GM19099 (cell line): Measurements from ENCODE around the gene ZNF8.

Source experiments
- POLR2A ChIP-seq: IDR thresholded peaks from 3 replicates; pipeline ENCODE4 v1.6.1; 2011; ENCODE audit warnings: low read depth; ENCODE audit not compliant: insufficient read length; ENCODE audit errors: extremely low read depth

ZNF8 gene

DNA sequence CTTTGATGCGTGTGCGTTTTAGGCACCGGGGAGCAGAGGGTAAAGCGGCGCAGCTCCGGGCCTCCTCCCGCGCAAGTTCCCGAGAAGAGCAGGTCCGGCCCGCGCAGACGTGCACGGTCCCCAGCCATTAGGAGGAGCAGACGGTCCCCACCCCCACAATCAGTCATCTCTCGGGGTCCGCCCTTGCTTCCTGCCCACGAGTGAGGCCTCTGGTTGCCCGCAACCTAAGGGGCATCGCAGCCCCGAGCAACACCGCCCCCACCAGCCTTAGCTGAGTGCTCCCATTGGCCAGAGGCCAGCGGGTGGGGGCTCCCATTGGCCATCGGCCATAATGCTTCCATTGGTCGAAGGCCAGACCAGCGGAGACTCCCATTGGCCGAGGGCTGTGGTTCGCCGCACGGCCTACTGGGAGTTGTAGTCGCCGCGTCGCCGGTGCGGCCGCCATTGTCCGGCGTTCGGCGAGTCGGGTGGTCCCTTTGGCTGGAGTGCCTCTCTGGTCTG is at the start of gene ZNF8:
TSS of gene ZNF8 (plus strand) at position 415 of the 501 bp plus-strand sequence. CDS start 127 bp downstream, outside the sequence.
- TF ChIP-seq POLR2A = peak; percentile 84

DNA sequence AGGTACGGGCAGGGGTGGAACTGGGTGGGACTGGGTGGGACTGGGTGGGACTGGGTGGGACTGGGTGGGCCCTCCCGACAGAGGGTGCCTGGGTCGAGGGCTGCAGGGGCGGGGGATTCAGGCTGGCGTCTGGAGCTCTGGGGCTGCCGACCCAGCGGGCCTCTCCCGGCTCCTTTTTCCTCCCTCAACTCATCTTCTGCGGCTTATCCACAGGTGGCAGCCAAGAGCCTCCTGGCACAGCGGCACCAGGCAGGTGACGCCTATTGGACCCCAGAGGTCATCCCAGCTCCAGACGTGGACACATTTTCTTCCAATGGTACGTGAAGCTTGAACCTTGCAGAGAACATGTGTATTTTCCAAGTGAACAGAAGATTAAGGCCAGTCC is 49.5 kb upstream of the ZNF8 start:
- no peak for TF ChIP-seq POLR2A

DNA sequence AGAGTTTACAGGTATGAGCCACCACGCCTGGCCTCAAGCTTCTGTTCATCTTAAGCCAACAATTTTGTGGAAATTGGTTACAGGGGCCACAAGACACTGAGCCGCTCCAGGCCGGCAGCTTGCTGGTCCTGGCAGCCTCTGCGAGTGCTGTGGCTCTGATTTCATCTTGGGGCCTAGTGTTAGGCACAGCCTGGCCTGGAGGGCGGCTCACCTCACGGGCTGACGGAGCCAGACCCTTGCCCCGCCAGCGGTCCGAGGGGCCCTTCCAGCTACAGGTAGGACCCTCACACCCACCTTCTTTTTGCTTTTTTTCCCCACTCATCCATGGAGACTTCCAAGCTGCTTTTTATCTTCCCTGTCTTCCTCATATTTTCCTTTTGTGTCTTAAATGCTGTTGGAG is 41.4 kb upstream of the ZNF8 start:
- TF ChIP-seq POLR2A = no peak

DNA sequence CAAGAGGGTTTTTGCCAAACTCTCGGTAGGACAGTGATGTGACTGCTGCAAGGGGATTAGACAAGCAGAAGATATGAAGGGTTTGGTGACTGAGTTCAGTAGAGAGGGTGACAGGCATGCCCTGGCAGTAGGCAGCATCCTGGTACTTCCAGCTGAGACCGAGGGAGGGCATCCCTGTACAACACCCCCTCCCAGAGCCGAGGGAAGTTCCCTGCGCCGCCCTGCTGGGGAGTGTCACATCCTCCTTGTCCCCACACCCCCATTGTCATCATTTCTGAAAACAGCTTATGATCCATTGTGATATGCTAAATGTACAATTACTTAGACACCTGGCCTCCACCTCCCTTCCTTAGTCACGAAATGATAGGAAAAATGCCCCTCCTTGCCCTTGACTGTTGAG is 35.4 kb upstream of the ZNF8 start:
- no peak for TF ChIP-seq POLR2A

DNA sequence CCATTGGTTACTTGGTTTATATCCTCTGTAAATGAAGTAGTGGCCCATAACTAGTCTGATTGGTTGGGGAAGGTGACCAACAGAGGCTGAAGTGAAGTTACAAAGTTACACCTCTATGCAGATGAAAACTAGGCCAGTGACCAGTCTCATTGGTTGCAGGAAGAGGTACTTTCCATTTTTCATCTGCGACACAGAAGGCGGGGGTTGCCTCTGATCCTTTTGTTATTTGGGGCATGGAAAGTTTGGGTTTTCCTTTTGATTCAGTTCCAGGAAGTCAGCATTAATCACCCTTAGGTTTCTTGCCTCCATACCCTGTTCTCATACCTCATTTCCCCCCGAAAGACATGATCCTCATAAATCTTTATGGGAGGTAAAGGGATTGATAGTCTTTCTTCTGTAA is 29.9 kb upstream of the ZNF8 start:
- TF ChIP-seq POLR2A = no peak

DNA sequence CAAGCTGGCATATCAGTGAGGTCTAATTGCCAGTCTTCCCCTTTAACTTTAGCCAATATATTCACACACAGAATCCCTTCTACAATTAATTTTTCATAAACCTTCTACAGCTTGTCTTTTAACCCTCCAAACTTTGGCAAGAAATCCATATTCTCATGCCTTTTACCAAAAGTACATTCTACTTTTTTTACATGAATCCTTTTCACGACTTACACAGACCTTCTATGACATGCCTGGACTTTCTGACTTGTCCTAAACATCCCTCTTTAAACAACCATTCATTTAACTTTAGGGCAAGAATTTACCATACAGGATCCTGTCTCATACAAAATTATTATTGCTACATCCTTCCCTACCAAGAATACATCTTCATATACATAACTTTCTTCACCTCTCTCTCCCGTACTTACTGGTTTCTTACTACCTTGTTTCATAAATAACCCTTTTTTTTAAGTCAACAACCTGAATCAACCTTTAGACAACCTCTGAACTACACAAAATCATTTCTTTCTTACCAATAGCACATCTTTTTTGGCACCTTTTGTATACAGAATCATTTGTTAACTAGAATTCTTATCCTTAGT is 26.6 kb upstream of the ZNF8 start:
- TF ChIP-seq POLR2A = no peak

DNA sequence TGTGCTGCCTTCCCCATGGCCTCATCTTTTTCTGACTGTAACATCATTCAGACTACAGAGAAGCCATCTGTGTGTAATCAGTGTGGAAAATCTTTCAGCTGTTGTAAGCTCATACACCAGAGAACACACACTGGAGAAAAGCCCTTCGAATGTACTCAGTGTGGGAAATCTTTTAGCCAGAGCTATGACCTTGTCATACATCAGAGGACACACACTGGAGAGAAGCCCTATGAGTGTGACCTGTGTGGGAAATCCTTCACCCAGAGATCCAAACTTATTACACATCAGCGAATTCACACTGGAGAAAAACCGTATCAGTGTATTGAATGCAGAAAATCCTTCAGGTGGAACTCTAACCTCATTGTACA is 17.2 kb upstream of the ZNF8 start:
- no peak for TF ChIP-seq POLR2A

DNA sequence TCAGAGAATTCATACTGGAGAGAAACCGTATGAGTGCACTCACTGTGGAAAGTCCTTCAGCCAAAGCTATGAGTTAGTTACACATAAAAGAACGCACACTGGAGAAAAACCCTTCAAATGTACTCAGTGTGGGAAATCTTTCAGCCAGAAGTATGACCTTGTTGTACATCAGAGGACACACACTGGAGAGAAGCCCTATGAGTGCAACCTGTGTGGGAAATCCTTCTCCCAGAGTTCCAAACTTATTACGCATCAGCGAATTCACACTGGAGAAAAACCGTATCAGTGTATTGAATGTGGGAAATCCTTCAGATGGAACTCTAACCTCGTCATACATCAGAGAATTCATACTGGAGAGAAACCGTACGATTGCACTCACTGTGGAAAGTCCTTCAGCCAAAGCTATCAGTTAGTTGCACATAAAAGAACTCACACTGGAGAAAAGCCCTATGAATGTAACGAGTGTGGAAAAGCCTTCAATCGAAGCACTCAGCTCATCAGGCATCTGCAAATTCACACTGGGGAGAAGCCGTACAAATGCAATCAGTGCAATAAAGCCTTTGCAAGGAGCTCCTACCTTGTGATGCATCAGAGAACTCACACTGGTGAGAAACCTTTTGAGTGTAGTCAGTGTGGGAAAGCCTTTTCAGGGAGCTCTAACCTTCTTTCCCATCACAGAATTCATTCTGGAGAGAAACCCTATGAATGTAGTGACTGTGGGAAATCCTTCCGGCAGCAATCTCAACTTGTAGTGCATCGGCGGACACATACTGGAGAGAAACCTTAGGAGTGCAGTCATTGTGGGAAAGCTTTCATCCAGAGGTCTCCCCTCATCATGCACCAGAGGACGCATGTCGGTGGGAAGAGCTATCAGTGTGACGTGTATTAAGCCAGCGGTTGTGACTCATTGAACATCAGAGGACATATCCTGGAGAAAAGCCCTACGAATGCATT is 16.5 kb upstream of the ZNF8 start:
- TF ChIP-seq POLR2A = no peak

DNA sequence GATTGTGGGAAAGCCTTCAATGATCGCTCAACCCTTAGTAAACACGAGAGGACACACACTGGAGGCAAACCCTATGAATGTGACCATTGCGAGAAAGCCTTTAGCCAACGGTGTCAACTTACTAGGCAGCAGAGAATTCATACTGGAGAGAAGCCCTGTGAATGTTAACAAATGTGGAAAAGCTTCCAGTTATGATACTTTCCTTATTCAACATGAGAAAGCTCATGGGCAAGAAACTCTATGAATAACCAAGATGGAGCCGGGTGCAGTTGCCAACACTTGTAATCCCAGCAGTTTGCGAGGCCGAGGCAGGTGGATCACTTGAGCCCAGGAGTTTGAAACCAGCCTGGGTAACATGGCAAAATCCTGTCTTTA is 15.8 kb upstream of the ZNF8 start:
- no peak for TF ChIP-seq POLR2A

DNA sequence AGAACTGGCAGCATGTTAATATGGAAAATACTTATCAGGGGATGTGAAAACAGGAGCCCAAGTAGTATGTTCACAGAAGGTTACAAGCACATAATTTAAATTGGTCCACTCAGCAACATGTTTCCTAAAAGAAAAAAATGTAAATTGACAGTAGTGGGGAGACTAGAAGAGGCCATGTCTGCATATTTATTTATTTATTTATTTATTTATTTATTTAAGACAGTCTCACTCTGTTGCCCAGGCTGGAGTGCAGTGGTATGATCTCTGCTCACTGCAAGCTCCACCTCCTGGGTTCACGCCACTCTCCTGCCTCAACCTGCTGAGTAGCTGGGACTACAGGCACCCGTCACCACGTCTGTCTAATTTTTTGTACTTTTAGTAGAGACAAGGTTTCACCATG is 13.7 kb upstream of the ZNF8 start:
- TF ChIP-seq POLR2A = no peak

DNA sequence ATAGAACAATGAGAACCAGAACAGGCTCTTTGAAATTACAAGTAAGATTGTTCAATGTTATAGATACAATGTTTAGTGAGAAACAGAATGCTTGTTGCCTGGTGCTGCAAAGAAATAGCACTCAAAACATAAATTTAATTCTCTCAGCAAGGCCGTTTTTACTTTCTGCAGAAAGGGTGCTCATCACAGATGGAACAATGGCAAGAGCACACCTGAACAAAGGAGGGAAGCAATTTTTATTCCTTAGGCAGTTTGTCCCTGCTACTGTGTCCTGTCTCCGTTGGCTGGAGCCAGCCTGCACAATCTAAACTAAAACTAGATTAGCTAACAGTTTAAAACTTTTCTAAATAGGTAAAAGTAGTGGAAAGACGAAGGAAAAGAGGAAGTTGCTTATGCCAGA is 10.4 kb upstream of the ZNF8 start:
- no peak for TF ChIP-seq POLR2A

DNA sequence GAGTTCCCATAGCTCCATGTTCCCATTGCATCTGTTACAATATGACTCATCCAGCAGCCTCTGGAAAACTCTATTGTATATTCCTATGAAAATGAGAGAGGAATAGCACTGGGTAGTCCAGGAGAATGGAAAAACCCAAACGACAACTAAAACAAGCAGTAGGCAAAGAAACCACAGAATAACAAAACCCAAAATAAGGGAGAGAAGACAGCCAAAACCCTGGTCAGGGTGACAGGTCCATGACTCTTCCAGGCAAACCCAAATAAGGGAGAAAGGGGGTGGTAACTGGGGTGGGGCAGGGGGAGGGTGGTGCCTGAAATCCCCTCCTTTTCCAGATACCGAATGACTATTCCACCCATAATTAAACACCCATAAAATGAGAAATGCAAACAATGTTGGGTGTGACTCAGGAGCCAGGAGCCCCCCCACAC is 4.0 kb upstream of the ZNF8 start:
- no peak for TF ChIP-seq POLR2A

DNA sequence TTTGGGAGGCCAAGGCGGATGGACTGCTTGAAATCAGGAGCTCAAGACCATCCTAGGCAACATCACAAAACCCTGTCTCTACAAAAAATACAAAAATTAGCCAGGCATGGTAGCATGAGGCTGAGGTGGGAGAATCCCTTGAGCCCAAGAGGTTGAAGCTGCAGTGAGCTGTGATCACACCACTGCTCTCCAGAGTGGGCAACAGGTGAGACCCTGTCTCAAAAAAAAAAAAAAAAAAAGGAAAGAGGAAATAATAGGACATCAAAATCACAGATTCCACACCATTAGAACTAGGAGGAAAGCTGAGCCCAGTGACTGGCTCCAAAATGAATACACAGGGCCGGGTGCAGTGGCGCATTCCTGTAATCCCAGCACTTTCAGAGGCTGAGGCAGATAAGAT is 3.2 kb upstream of the ZNF8 start:
- no peak for TF ChIP-seq POLR2A

DNA sequence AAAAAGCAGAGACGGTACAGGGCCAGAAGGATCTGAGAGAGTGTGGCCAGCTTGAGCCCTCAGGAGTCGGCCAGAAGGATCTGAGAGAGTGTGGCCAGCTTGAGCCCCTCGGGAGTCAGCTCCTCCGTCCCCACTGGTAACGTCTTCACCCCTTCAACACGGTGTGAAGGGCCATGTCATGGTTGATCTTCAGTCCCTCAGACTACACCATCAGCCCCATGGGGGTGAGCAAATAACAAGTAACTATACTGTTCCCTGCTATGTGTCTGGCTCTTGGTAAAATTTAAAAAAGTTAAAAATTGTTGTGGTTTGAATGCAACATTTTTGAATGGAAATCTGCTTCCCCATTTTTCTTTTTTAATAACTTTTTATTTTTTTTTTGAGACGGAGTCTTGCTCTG is 1.6 kb upstream of the ZNF8 start:
- no peak for TF ChIP-seq POLR2A

DNA sequence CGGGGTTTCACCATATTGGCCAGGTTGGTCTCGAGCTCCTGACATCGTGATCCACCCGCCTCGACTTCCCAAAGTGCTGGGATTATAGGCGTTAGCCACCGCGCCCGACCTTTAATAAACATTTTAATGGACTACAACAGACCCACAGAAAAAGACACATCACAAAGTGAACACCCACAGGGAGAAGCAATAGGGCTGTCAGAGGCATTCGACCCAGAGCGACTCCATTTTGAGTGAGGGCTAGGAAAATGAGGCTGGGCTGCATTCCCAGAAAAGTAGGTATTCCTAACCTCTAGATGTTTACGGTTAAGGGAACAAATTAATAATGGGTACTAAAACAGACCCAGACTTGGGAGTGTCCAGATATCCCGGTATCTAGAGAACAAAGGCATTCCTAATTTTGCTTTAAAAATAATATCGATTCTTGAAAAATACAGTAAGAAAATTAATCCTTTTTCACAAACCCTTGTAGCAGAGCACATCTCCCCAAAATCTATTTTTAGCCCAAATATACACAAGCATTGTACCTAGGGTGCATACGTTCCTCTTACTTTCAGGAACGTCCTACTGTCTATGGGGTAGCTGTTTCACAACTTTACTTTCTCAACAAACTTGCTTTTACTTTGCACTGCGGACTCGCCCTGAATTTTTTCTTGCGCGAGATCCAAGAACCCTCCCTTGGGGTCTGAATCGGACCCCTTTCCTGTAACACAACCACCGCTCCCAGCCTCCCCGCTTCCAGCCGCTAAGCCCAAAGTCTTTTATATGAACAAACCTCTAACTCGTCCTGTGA is 811 bp upstream of the ZNF8 start:
- no peak for TF ChIP-seq POLR2A
